GM10266 (cell line): Measurements from ENCODE around the gene PPP2R5D.

Source experiments
- DNase-seq: peaks from one replicate; pipeline ENCODE4 v3.0.0; 2012; ENCODE audit errors: extremely low spot score
- CTCF ChIP-seq: IDR thresholded peaks from 2 replicates; pipeline ENCODE4 v1.5.1; 2012; ENCODE audit warnings: mild to moderate bottlenecking, low read depth; ENCODE audit not compliant: control insufficient read depth, insufficient read depth; ENCODE audit errors: missing control alignments

Gene PPP2R5D

GRCh38 chr6:42979523-42980177, 4.7 kb upstream of the PPP2R5D start:
- no peak for TF ChIP-seq CTCF
- peak; percentile 40 for DNase-seq

GRCh38 chr6:42981836-42982235, 2.5 kb upstream of the PPP2R5D start:
- no peak for DNase-seq
- no peak for TF ChIP-seq CTCF

- no peak for DNase-seq
- TF ChIP-seq CTCF, result no peak
Observed at GRCh38 chr6:42984924-42985475, 630 bp downstream of the PPP2R5D start.

GRCh38 chr6:42987533-42988451, 3.4 kb downstream of the PPP2R5D start:
- no peak for DNase-seq
- no peak for TF ChIP-seq CTCF

- no peak for DNase-seq
- TF ChIP-seq CTCF, result no peak
Observed at GRCh38 chr6:42988486-42989020, 4.2 kb downstream of the PPP2R5D start.

GRCh38 chr6:42989923-42990322, 5.6 kb downstream of the PPP2R5D start:
- no peak for TF ChIP-seq CTCF
- no peak for DNase-seq

- no peak for TF ChIP-seq CTCF
- no peak for DNase-seq
Observed at GRCh38 chr6:42993445-42993844, 9.1 kb downstream of the PPP2R5D start.
